Right lobe of liver (tissue), 6 donors: Measurements from ENCODE around the gene MYEOV. TPM values are rescaled to one million over a fixed set of nuclear protein-coding genes. Genes with fewer than 3 reads are reported as not detected.

Experiments
- ATAC-seq, 4 donors: fragments of 200-7000 bp; cut with Tn5 transposase; one replicate each; pipeline ENCODE4 v1.9.1; 2020; ENCODE audit warnings: mild to moderate bottlenecking in 4 of 4, moderate library complexity in 4 of 4
- DNase-seq, 3 donors: peaks; one replicate each; pipeline ENCODE4 v3.0.0-alpha.2; 2020
- H3K27ac ChIP-seq, 3 donors: fragments of 200-600 bp; one replicate each; pipeline ENCODE4 v1.8.0; 2022
- H3K27me3 ChIP-seq, 2 donors: fragments of 200-600 bp; one replicate each; pipeline ENCODE4 v1.8.0; 2022
- H3K36me3 ChIP-seq, 4 donors: fragments of 200-600 bp; sonication (generic) in 1 of 4; one replicate each; pipeline versions ENCODE4 v1.5.1 to v1.8.0; 2017 to 2022; ENCODE audit warnings: control low read depth in 1 of 4
- H3K4me1 ChIP-seq, 4 donors: fragments of 200-600 bp; sonication (generic) in 1 of 4; one replicate each; pipeline versions ENCODE4 v1.5.1 to v1.8.0; 2017 to 2022; ENCODE audit warnings: control low read depth in 1 of 4
- H3K4me3 ChIP-seq, 3 donors: fragments of 200-600 bp; one replicate each; pipeline ENCODE4 v1.8.0; 2022
- H3K9me3 ChIP-seq, 4 donors: fragments of 200-600 bp; sonication (generic) in 1 of 4; one replicate each; pipeline versions ENCODE4 v1.5.1 to v1.8.0; 2017 to 2022; ENCODE audit warnings: control low read depth in 1 of 4
- POLR2A ChIP-seq: fragments of 450-650 bp; IDR thresholded peaks from one replicate; pipeline ENCODE4 v1.6.1; 2017; ENCODE audit warnings: antibody characterized with exemption, mild to moderate bottlenecking
- WGBS: methylation state at CpG from one replicate; pipeline ENCODE4 v1.1.6; 2018; ENCODE audit warnings: low coverage, low lambda C conversion rate; ENCODE audit not compliant: insufficient coverage; ENCODE audit errors: missing lambda C conversion rate; 5-methylcytosine and 5-hydroxymethylcytosine counted together
- intact Hi-C, 2 donors: fragments of 100-400 bp; cut with DNase I; formaldehyde crosslinking; loops; one replicate each; pipeline versions ENCODE4 v1.11.2 to v1.14.1; 2022
- total RNA-seq, 6 experiments: library from RNA; depleted of rRNA in 2 of 6; stranded (reverse); fragments of >200 nt in 2 of 6; fragmentation: NEBNext Ultra II Directional in 3 of 6; extraction: Animal tissue kit (Norgen Biotek cat#: 25700) in 3 of 6; gene quantifications; one replicate each; pipeline versions ENCODE4 v1.1.0 to v1.2.4, GENCODE V29; 2016 to 2023
- TF ChIP-seq, protein P1 (sequence below), 4 donors: fragments of 200-600 bp in 3 of 4; fragments of 450-650 bp in 1 of 4; IDR thresholded peaks; one replicate each; pipeline versions ENCODE4 v1.5.1 to v1.8.0; 2016 to 2022; ENCODE audit warnings: antibody characterized with exemption in 4 of 4, mild to moderate bottlenecking in 2 of 4
- donor health status: DM: no; HTN: yes; CAD: no.
- donor health status: DM: no; HTN: no; CAD: no.
- donor health status: DM: no; HTN: no; CAD: no.
- donor health status: DM: no; HTN: yes; CAD: no.
- donor health status: DM: no; HTN: yes; CAD: no.

Gene MYEOV
- total RNA-seq, 6 experiments from 2014 or later = 0.25 to 1.2 (median 0.70) TPM; not detected in 2

DNA sequence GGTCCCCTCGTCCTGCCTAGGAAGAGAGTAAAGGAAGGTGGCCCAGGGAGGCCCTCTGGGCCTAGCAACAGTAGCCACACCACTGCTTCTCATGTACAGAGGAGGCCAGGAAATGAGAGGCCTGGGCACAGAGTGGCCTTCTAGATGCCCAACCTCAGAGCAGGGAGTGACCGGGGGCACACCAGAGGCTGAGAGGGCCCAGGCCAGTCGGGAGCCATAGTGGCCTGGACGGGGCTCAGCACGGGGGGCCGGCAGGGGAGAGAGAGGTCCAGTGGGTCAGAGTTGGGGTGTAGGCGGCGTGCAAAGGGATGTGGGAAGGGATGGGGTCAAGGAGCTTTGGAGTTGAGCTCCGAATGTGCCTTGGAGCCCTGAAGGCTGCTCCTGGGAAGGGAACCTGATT is 25.0 kb upstream of the MYEOV start:
- Histone ChIP-seq H3K4me3 (no peak overlapping the region), H3K27me3 (no peaks in the 10 kb centered on the region), H3K9me3 (no peaks in the 10 kb centered on the region), H3K36me3 (no peaks in the 10 kb centered on the region), H3K27ac (no peak overlapping the region), H3K4me1 (peaks cover 0 to 12% (median 0%) of the 10 kb centered on the region in 4 donors)
- no peak for ATAC-seq
- intact Hi-C loops = no loop called here
- TF ChIP-seq, protein P1, sequence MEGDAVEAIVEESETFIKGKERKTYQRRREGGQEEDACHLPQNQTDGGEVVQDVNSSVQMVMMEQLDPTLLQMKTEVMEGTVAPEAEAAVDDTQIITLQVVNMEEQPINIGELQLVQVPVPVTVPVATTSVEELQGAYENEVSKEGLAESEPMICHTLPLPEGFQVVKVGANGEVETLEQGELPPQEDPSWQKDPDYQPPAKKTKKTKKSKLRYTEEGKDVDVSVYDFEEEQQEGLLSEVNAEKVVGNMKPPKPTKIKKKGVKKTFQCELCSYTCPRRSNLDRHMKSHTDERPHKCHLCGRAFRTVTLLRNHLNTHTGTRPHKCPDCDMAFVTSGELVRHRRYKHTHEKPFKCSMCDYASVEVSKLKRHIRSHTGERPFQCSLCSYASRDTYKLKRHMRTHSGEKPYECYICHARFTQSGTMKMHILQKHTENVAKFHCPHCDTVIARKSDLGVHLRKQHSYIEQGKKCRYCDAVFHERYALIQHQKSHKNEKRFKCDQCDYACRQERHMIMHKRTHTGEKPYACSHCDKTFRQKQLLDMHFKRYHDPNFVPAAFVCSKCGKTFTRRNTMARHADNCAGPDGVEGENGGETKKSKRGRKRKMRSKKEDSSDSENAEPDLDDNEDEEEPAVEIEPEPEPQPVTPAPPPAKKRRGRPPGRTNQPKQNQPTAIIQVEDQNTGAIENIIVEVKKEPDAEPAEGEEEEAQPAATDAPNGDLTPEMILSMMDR (IDR thresholded peaks at IDR 0.05) = no peak
- TF ChIP-seq POLR2A = no peak
- DNase-seq = no peak
- 90% methylated on average over 8 of the region's 9 CpGs for WGBS

- no peak overlapping the region for H3K27ac ChIP-seq
- TF ChIP-seq, protein P1 (IDR thresholded peaks at IDR 0.05) = no peak
- no peak for TF ChIP-seq POLR2A
- DNase-seq (no peak), ATAC-seq (no peak)
- no peaks in the 10 kb centered on the region for H3K9me3 ChIP-seq
- 20% methylated on average over 1 of the region's 4 CpGs for WGBS
- intact Hi-C loops = no loop called here
- H3K4me3 ChIP-seq = no peak overlapping the region
- H3K36me3 ChIP-seq = no peaks in the 10 kb centered on the region
- H3K27me3 ChIP-seq = no peaks in the 10 kb centered on the region
- H3K4me1 ChIP-seq = peaks cover 0 to 17% (median 0%) of the 10 kb centered on the region in 4 donors
Measured at GRCh38 chr11:69269388-69269787, 24.6 kb upstream of the MYEOV start.

DNA sequence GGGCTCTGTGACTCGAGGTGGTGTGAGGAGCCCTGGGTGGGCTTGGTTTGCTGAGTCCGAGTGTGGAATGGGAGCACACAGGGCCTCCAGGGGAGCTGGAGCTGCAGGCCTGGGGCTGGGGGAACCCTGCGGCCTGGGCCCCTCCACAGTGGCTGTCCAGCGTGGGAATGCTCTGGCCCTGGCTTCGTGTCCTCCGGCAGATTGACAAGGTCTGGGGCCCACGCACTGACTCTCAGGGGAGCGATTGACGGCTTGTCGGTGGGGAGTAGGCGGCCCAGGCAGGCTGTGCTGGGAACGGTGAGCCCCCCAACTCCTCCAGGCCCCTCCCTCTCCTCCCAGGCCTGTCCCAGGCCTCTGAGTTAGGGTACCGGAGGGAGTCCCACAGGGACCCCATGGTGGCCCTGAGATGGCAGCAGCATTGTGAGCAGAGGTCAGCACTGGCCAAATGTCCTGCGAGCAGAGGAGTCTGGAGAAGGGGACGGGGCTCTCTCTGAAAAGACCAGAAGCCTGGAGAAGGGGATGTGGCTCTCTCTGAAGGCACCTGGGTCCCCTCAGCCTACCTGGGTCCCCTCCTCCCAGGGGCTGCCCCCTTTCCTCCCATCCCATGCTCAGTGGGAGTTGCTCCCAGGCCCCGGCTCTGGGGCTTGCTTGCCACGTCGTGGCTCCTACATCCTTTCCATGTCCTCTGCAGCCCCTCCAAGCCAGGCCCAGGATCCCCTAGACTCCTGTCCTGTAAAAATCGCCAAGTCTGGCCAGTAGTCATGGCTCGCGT is 23.8 kb upstream of the MYEOV start:
- no peak for DNase-seq
- intact Hi-C loops = no loop called here
- H3K9me3 ChIP-seq = no peaks in the 10 kb centered on the region
- no peak for ATAC-seq
- TF ChIP-seq, protein P1 (IDR thresholded peaks at IDR 0.05) = no peak
- no peak for TF ChIP-seq POLR2A
- 86% methylated on average over 9 of the region's 21 CpGs for WGBS
- no peaks in the 10 kb centered on the region for H3K27me3 ChIP-seq
- H3K27ac ChIP-seq = no peak overlapping the region
- no peak overlapping the region for H3K4me3 ChIP-seq
- H3K4me1 ChIP-seq = peaks cover 0 to 18% (median 0%) of the 10 kb centered on the region in 4 donors
- no peaks in the 10 kb centered on the region for H3K36me3 ChIP-seq

- H3K27ac ChIP-seq = no peak overlapping the region
- no peaks in the 10 kb centered on the region for H3K27me3 ChIP-seq
- WGBS = 84% methylated on average over 5 of the region's 7 CpGs
- intact Hi-C loops = no loop called here
- no peaks in the 10 kb centered on the region for H3K36me3 ChIP-seq
- TF ChIP-seq, protein P1 (IDR thresholded peaks at IDR 0.05) = no peak
- no peak for TF ChIP-seq POLR2A
- no peaks in the 10 kb centered on the region for H3K9me3 ChIP-seq
- no peak for ATAC-seq
- peaks cover 0 to 18% (median 0%) of the 10 kb centered on the region in 4 donors for H3K4me1 ChIP-seq
- no peak overlapping the region for H3K4me3 ChIP-seq
- DNase-seq = no peak
Measured at GRCh38 chr11:69270941-69271340, 23.0 kb upstream of the MYEOV start.
